Activated CD4-positive, alpha-beta T cell treated with anti-CD3 and anti-CD28 coated beads, Interleukin-2, amount 10 ng/mL, durations not matched to agents 24 days and 14 days (primary cell): ENCODE results near the gene NCAPH2. TPM values are rescaled to one million over a fixed set of nuclear protein-coding genes. Genes with fewer than 3 reads are reported as not detected.
A peak's percentile ranks its signal among the peaks of the same experiment; 100 is the strongest.

ENCODE experiments used
- DNase-seq: peaks from one replicate; pipeline ENCODE4 v3.0.0; 2022
- H3K27ac Mint-ChIP-seq: one replicate; pipeline ENCODE4 v1.8.0; 2022; ENCODE audit warnings: mild to moderate bottlenecking, mixed read lengths
- H3K27me3 Mint-ChIP-seq: one replicate; pipeline ENCODE4 v1.8.0; 2022; ENCODE audit warnings: mixed read lengths
- H3K36me3 Mint-ChIP-seq: one replicate; pipeline ENCODE4 v1.8.0; 2022; ENCODE audit warnings: low read depth, mild to moderate bottlenecking, mixed read lengths
- H3K4me1 Mint-ChIP-seq: one replicate; pipeline ENCODE4 v1.8.0; 2021; ENCODE audit warnings: mixed read lengths
- H3K4me3 Mint-ChIP-seq: one replicate; pipeline ENCODE4 v1.8.0; 2022; ENCODE audit warnings: mild to moderate bottlenecking, moderate library complexity, mixed read lengths
- H3K9me3 Mint-ChIP-seq: one replicate; pipeline ENCODE4 v1.8.0; 2021; ENCODE audit warnings: mixed read lengths
- intact Hi-C: fragments of 100-400 bp; cut with micrococcal nuclease; formaldehyde crosslinking; loops from one replicate; pipeline ENCODE4 v1.15.1; 2023
- total RNA-seq: library from RNA; stranded (reverse); gene quantifications from 2 replicates; pipeline ENCODE4 v1.2.3, GENCODE V29; 2022

NCAPH2 gene
- total RNA-seq, 1 donor from 2014 or later, result 131 TPM

DNA sequence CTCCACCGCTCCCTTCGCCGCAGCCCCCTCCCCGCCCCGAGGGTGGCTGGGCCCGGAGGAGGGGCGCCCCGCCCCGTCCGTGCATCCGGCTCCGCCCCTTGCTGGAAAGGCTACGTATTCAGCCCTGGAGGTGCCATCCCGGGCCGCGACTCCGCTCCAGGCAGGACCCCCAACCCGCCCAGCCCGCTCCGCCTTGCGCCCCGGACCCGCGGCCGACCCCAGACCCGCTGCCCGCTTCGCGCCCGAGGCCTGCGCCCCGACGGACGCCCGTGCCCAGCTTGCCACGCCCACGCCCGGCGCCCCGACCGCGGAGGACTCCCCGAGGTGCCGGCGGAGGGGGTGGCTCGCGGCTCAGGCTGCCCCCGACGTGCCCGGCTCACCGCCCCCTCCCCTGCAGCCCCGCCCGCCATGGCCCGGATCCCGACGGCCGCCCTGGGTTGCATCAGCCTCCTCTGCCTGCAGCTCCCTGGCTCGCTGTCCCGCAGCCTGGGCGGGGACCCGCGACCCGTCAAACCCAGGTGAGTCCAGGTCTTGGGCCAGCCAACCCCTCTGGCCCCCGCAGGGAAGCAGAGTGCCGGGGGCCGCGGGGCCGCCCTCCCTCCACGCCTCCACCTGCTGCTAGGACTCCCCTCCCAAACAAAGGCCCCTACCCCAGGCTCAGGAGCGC, 26.5 kb upstream of the NCAPH2 start, which contains the start of gene ADM2:
Gene ADM2 (plus strand): TSS at position 104 of the 667 bp plus-strand sequence. CDS start 305 bp downstream, at position 409.
- H3K9me3 Mint-ChIP-seq, result no peaks in the 10 kb centered on the region
- H3K27me3 Mint-ChIP-seq, result peaks cover 19% of the 10 kb centered on the region
- H3K27ac Mint-ChIP-seq, result peak within 1 kb of the TSS; percentile 84
- H3K36me3 Mint-ChIP-seq, result no peaks in the 10 kb centered on the region
- DNase-seq, result peak; percentile 94
- intact Hi-C loops, result no loop called here
- H3K4me3 Mint-ChIP-seq, result peak within 1 kb of the TSS; percentile 80
- H3K4me1 Mint-ChIP-seq, result peaks cover 7% of the 10 kb centered on the region

DNA sequence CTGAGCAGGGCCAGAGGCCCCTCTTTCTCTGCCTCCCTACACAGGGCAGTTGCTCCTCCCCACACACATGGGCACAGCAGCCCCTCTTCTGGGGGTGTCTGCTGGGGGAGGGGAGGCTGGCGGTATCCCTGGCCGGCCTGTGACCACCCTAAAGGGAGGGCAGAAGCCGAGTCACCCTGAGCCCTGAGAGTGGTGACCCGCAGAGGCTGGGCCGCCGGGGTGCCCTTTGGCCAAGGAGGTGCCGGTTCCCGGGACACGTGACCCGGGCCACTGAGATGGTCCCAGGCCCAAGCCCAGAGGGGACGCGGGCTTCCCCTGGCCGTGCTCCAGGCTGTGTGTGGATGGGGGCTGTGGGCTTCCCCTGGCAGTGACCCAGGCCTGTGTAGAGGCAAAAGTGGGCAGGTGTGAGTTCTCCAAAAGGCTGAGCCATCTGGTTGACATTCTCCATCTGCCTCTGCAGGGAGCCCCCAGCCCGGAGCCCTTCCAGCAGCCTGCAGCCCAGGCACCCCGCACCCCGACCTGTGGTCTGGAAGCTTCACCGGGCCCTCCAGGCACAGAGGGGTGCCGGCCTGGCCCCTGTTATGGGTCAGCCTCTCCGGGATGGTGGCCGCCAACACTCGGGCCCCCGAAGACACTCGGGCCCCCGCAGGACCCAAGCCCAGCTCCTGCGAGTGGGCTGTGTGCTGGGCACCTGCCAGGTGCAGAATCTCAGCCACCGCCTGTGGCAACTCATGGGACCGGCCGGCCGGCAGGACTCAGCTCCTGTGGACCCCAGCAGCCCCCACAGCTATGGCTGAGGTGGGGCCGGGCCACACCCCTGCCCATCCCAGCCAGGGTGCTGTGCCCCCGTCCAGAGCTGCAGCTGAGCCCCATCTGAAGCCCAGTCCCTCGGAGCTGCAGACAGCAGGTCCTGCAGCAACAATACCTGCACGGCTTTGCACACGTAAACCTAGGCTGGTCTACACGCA, 25.6 kb upstream of the NCAPH2 start:
- H3K27me3 Mint-ChIP-seq, result peaks cover 19% of the 10 kb centered on the region
- peak overlapping the region; percentile 84 for H3K27ac Mint-ChIP-seq
- H3K4me1 Mint-ChIP-seq, result peaks cover 7% of the 10 kb centered on the region
- no peak for DNase-seq
- peak overlapping the region; percentile 80 for H3K4me3 Mint-ChIP-seq
- intact Hi-C loops, result no loop called here
- no peaks in the 10 kb centered on the region for H3K36me3 Mint-ChIP-seq
- no peaks in the 10 kb centered on the region for H3K9me3 Mint-ChIP-seq

DNA sequence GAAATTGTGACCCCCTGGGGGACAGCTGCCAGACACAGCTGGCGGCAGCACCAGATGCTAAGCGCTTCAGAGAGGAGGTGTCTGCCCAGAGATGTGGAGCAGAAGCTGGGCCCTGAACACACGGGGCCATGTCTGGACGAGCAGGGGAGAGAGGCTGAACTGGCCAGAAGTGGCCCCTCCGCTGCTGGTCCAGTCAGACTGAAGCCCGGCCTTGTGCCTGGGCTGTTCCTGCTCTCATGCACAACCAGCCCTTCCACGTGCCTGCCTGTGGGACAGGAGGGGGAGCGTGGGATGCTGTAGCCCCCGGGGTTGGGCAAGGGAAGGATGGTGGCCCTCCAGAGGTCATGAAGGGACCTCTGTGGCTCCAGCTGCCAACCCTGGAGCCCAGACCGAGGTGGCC, 24.9 kb upstream of the NCAPH2 start:
- peaks cover 7% of the 10 kb centered on the region for H3K4me1 Mint-ChIP-seq
- no peak overlapping the region for H3K27ac Mint-ChIP-seq
- no peaks in the 10 kb centered on the region for H3K9me3 Mint-ChIP-seq
- H3K4me3 Mint-ChIP-seq, result peak overlapping the region; percentile 35
- H3K36me3 Mint-ChIP-seq, result no peaks in the 10 kb centered on the region
- no peak for DNase-seq
- intact Hi-C loops, result no loop called here
- H3K27me3 Mint-ChIP-seq, result peaks cover 19% of the 10 kb centered on the region

DNA sequence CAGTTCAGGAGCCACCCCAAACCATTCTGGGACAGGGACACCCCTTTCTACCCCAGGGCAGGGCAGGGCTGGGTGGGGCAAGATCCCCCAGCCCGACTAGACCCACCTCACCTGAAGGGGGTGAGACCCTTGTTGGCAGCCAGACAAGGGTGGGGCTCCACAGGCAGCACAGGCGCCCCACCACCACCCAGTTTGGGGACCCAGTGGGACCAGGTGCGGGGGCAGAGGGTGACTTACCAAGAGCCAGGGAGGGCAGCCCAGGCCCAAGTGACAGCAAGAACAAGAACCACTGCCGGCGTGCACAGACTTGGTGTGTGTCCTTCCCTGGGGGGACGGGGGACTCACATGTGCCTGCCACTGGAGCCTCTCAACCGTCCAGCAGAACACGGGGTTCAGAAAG, 24.5 kb upstream of the NCAPH2 start:
- no peak for DNase-seq
- peaks cover 7% of the 10 kb centered on the region for H3K4me1 Mint-ChIP-seq
- no peak overlapping the region for H3K4me3 Mint-ChIP-seq
- intact Hi-C loops, result no loop called here
- no peak overlapping the region for H3K27ac Mint-ChIP-seq
- peaks cover 19% of the 10 kb centered on the region for H3K27me3 Mint-ChIP-seq
- no peaks in the 10 kb centered on the region for H3K36me3 Mint-ChIP-seq
- no peaks in the 10 kb centered on the region for H3K9me3 Mint-ChIP-seq

DNA sequence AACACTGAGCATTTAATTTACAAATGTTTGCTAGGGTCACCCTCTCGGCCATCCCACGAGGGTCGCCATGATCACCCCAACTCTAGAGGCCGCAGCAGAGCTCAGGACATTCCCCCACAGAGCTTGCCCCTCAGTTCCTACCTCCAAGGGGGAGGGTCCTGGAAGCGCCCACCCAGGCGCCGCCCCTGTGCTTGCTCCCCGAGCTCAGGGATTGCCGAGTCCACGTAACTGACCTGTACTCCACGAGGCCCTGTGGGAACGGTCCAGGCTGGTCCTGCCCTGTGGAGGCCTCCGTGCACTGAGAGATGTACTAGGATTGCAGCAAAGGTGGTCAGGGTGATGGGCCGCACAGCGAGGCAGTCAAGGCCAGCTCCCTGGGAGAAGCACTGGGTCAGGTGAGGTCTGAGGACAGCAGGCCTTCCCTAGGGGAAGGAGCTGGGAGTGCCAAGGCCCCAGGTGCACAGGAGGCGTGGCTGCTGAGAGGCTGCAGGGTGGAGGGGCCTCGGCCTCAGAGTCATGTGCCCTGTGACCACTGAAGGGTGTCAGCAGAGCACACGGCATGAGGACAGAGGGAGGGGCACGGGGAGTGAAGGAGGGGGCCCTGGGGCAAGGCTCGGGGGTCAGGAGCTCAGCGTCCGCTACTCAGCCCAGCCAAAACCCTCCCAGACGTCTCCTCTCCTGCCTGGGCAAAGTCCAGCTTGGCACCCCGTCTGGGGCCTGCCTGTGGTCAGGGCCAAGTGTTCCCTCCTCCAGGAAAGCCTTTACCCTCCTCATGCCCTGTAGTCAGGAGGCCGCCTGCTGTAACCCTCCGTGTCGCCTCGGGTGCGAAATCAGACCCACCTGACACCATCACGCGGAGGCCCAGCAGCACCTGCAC, 23.8 kb upstream of the NCAPH2 start:
- intact Hi-C loops, result no loop called here
- Mint-ChIP-seq H3K9me3 (no peaks in the 10 kb centered on the region), H3K27me3 (peaks cover 15% of the 10 kb centered on the region), H3K27ac (no peak overlapping the region), H3K36me3 (no peaks in the 10 kb centered on the region), H3K4me3 (no peak overlapping the region), H3K4me1 (peaks cover 7% of the 10 kb centered on the region)
- no peak for DNase-seq

DNA sequence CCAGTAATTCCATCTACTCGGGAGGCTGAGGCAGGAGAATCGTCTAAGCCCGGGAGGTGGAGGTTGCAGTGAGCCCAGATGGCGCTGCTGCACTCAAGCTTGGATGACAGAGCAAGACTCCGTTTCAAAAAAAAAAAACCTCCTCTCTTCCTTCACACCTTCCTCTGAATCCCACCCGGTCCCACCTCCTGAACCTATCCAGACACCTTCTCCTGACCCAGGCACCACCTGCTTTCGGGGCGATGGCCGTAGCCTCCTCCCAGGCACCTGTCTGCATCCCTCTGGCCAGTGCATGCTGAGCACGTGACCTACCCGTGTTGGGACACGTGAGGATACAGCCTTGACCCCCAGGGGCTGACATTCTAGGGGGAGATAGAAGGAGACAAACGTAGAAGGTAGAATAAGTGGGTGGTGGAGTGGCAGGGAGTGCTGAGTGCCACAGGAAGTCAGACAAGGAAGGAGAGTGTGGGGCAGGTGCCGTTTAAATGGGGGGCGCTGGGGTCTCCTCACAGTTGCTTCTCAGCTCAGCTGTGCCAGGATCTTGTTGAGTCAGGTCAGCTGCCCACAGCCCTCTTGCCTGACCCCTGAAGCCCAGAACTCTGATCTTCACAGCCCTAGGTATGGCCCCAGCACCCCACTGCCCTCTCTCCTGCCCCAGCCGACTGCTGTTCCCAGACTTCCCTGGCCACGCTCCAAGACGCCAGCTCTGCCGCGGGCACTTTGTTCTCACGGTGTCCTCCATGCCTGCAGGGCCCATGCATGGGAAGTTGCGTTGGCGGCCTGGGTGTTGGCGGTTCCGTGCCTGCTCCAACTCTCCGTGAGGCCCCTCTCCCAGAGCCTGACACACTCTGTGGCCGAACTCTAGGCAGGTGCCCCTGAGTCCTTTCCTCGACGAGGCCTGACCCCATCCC, 22.5 kb upstream of the NCAPH2 start:
- intact Hi-C loops, result no loop called here
- Mint-ChIP-seq H3K4me1 (peaks cover 3% of the 10 kb centered on the region), H3K9me3 (no peaks in the 10 kb centered on the region), H3K36me3 (no peaks in the 10 kb centered on the region), H3K27ac (no peak overlapping the region), H3K4me3 (no peak overlapping the region), H3K27me3 (peaks cover 2% of the 10 kb centered on the region)
- no peak for DNase-seq

DNA sequence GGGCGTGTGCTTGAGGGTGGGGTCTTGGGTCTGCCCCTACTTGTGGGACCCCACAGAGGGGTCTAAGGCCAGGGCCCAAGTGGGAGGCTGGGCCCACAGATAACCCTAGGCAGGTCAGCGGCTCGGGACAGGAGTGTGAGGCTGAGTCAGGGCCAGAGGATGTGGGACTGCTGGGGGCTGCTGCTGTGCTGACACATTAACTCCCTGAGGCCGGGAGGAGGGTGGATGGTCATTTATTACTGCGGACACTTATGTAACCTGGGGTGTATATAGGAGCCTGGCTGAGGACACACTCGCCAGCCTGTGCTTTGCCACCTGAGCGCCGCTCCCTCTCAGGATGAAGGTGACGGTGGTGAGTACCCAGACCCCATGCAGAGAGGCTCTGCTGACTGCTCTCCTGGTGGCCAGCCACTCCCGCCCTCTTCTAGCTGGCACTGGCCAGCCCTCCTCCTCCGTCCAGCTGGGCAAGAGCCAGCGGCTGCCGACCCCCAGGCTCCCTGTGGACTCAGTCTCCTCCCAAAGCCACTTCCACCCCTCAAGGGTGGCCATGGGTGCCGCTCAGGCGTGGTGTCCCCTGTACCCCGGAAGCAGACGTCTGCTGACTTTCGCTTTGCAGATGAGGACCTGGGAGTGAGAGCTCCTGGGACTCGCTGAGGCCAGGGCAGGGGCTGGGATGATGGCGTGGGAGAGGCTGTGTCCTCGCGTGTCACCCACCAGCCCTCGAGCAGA, 21.3 kb upstream of the NCAPH2 start, which contains the start of gene MIOX:
Gene MIOX (plus strand): TSS at position 299 of the 729 bp plus-strand sequence. CDS start 39 bp downstream, at position 338.
- Mint-ChIP-seq H3K4me1 (peaks cover 9% of the 10 kb centered on the region), H3K9me3 (no peaks in the 10 kb centered on the region), H3K27me3 (no peaks in the 10 kb centered on the region), H3K36me3 (no peaks in the 10 kb centered on the region), H3K4me3 (no peak within 1 kb of the TSS), H3K27ac (no peak within 1 kb of the TSS)
- DNase-seq, result no peak
- intact Hi-C loops, result no loop called here

DNA sequence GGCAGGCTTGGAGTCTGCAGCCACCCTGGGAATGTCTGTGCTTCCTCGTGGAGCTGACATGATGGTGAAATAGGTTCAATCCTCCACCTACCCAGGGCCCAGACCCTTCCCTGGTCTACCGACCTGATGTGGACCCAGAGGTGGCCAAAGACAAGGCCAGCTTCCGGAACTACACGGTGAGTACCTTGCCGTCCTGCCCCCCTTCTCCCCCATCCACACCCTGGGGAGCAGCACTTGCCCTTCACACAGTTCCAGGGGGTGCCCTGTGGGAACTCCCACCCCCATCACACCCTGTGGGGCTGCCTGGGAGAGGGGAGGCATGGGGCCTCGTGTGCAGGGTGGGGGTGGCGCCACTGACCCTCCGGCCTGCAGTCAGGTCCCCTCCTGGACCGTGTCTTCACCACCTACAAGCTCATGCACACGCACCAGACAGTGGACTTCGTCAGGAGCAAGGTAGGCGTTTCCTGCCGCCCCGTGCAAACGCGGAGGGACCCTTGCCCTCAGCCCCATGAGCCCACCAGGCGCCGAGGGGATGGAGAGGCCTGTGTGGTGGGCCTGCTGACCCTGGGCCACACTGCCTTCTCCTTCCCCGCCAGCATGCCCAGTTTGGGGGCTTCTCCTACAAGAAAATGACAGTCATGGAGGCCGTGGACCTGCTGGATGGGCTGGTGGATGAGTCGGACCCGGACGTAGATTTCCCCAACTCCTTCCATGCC, 20.6 kb upstream of the NCAPH2 start:
- Mint-ChIP-seq H3K4me3 (no peak overlapping the region), H3K27ac (no peak overlapping the region), H3K4me1 (peaks cover 9% of the 10 kb centered on the region), H3K36me3 (no peaks in the 10 kb centered on the region), H3K27me3 (no peaks in the 10 kb centered on the region), H3K9me3 (no peaks in the 10 kb centered on the region)
- intact Hi-C loops, result no loop called here
- no peak for DNase-seq

DNA sequence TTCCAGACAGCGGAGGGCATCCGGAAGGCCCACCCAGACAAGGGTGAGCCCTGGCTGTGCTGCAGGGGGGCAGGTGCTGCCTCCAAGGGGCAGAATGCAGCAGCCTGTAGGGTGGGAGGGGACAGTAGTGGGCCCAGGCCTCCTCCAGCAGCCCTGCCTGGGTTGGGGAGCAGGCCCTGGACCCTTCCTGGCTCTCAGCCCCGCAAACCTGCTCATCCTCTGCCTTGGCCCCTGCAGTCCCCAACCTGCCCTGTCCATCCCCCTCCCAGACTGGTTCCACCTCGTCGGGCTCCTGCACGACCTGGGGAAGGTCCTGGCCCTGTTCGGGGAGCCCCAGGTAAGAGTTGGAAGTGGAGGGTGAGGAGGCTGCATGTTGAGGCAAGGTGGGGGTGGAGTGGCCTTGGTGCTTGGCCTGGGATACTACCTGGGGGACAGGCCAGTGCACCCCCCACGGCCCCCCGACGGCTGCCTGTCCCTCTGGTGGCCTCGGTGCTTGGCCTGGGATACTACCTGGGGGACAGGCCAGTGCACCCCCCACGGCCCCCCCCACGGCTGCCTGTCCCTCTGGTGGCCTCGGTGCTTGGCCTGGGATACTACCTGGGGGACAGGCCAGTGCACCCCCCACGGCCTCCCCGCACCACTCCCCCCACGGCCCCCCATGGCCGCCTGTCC, 19.9 kb upstream of the NCAPH2 start:
- Mint-ChIP-seq H3K36me3 (no peaks in the 10 kb centered on the region), H3K9me3 (no peaks in the 10 kb centered on the region), H3K27me3 (no peaks in the 10 kb centered on the region), H3K4me3 (no peak overlapping the region), H3K27ac (no peak overlapping the region), H3K4me1 (peaks cover 9% of the 10 kb centered on the region)
- intact Hi-C loops, result no loop called here
- DNase-seq, result no peak

DNA sequence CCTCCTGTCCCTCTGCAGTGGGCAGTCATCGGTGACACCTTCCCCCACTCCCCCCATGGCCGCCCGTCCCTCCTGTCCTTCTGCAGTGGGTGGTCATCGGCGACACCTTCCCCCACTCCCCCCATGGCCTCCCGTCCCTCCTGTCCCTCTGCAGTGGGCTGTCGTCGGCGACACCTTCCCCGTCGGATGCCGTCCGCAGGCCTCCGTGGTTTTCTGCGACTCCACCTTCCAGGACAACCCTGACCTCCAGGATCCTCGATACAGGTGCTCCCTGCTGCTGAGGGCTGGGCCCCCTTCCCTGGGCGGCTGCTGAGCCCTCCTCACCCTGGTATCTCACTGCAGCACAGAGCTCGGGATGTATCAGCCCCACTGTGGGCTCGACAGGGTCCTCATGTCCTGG, 19.1 kb upstream of the NCAPH2 start:
- DNase-seq, result no peak
- Mint-ChIP-seq H3K27me3 (no peaks in the 10 kb centered on the region), H3K27ac (no peak overlapping the region), H3K36me3 (no peaks in the 10 kb centered on the region), H3K9me3 (no peaks in the 10 kb centered on the region), H3K4me1 (peaks cover 9% of the 10 kb centered on the region), H3K4me3 (no peak overlapping the region)
- intact Hi-C loops, result no loop called here

DNA sequence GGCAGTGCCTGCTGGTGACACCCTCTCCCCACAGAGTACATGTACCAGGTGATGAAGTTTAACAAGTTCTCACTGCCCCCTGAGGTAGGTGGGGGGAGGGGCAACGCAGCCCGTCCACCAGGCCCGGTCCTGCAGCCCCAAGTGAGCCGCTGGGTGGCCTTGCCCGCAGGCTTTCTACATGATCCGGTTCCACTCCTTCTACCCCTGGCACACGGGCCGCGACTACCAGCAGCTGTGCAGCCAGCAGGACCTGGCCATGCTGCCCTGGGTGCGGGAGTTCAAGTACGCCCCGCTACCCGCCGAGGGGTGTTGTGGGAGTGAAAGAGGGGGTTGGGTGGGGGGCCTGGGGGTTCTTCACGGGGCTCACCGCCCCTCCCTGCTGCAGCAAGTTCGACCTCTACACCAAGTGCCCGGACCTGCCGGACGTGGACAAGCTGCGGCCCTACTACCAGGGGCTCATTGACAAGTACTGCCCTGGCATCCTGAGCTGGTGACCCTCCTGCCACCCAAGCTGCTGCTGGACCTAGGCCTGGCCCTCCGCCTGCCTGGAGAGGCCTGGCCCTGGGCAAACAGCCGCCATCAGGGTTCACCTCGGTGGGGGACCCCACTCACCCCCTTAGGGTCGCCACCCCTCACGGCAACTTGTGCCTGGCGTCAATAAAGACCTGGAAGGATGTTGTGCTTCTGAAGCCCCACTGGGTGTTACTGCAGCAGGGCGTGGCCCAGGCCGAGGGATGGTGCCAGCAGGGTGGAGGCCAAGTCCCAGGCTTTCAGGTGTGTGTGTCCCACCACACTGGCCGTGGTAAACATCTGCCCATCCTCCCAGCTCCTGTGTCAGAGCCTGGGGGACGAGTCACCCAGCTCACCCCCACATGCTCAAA, 18.4 kb upstream of the NCAPH2 start:
- DNase-seq, result no peak
- intact Hi-C loops, result no loop called here
- Mint-ChIP-seq H3K36me3 (no peaks in the 10 kb centered on the region), H3K27ac (no peak overlapping the region), H3K27me3 (no peaks in the 10 kb centered on the region), H3K9me3 (no peaks in the 10 kb centered on the region), H3K4me1 (peaks cover 9% of the 10 kb centered on the region), H3K4me3 (no peak overlapping the region)
